OCI-LY1 (cell line): ENCODE data around the gene OSBPL2.

Experiments
- H2AFZ ChIP-seq: fragments of 200-600 bp; sonication (generic), shearing (Covaris generic); 2 replicates; pipeline ENCODE4 v1.6.0; 2014; ENCODE audit warnings: antibody characterized with exemption, mild to moderate bottlenecking, low read length
- H3F3A ChIP-seq: fragments of 200-600 bp; sonication (generic), shearing (Covaris generic); 2 replicates; pipeline ENCODE4 v1.6.0; 2014; ENCODE audit warnings: mild to moderate bottlenecking, antibody characterized with exemption, low read length, moderate library complexity; ENCODE audit not compliant: insufficient read depth
- H3K27ac ChIP-seq: fragments of 200-600 bp; sonication (generic); 2 replicates; pipeline ENCODE4 v1.5.1; 2014; ENCODE audit warnings: low read length, mixed run types, mild to moderate bottlenecking, low read depth; ENCODE audit not compliant: poor library complexity, severe bottlenecking
- H3K27me3 ChIP-seq: fragments of 200-600 bp; sonication (generic); 2 replicates; pipeline ENCODE4 v1.6.0; 2014; ENCODE audit warnings: antibody characterized with exemption, mild to moderate bottlenecking, low read length, moderate library complexity; ENCODE audit not compliant: insufficient read depth
- H3K36me3 ChIP-seq: fragments of 200-600 bp; sonication (generic); 2 replicates; pipeline ENCODE4 v1.6.1; 2014; ENCODE audit warnings: mild to moderate bottlenecking, antibody characterized with exemption, low read length, moderate library complexity, mixed read lengths; ENCODE audit not compliant: insufficient read depth
- H3K4me1 ChIP-seq: fragments of 200-600 bp; sonication (generic); 2 replicates; pipeline ENCODE4 v1.5.1; 2014; ENCODE audit warnings: mild to moderate bottlenecking, low read length, moderate library complexity; ENCODE audit not compliant: insufficient read depth, severe bottlenecking
- H3K4me2 ChIP-seq: fragments of 200-600 bp; sonication (generic), shearing (Covaris generic); 2 replicates; pipeline ENCODE4 v1.6.1; 2014; ENCODE audit warnings: low read length
- H3K4me3 ChIP-seq: fragments of 200-600 bp; sonication (generic); 2 replicates; pipeline ENCODE4 v1.5.1; 2014; ENCODE audit warnings: low read length, low read depth, mild to moderate bottlenecking, mixed read lengths; ENCODE audit not compliant: poor library complexity, severe bottlenecking
- H3K79me2 ChIP-seq: fragments of 200-600 bp; shearing (Covaris generic); 2 replicates; pipeline ENCODE4 v1.6.1; 2016; ENCODE audit warnings: mixed run types, low read length, mixed read lengths; ENCODE audit not compliant: insufficient read depth
- H3K9ac ChIP-seq: fragments of 200-600 bp; sonication (generic), shearing (Covaris generic); 2 replicates; pipeline ENCODE4 v1.6.1; 2014; ENCODE audit warnings: mild to moderate bottlenecking, low read length, mixed read lengths
- H3K9me2 ChIP-seq: fragments of 200-600 bp; sonication (generic), shearing (Covaris generic); 2 replicates; pipeline ENCODE4 v1.6.1; 2014; ENCODE audit warnings: low read depth, mild to moderate bottlenecking, low read length, mixed read lengths
- H3K9me3 ChIP-seq: fragments of 200-600 bp; shearing (Covaris generic); 2 replicates; pipeline ENCODE4 v1.6.1; 2014; ENCODE audit warnings: low read length, mixed read lengths
- H4K20me1 ChIP-seq: fragments of 200-600 bp; sonication (generic), shearing (Covaris generic); 2 replicates; pipeline ENCODE4 v1.6.0; 2016; ENCODE audit warnings: mild to moderate bottlenecking, low read length; ENCODE audit not compliant: insufficient read depth
- CTCF ChIP-seq: fragments of 200-600 bp; sonication (generic), shearing (Covaris generic); IDR thresholded peaks from 2 replicates; pipeline ENCODE4 v1.5.1; 2017; ENCODE audit warnings: mild to moderate bottlenecking, antibody characterized with exemption, low read length, moderate library complexity, mixed read lengths
- EZH2 ChIP-seq: fragments of 200-600 bp; sonication (generic), shearing (Covaris generic); IDR thresholded peaks from 2 replicates; pipeline ENCODE4 v1.8.0; 2017; ENCODE audit warnings: borderline replicate concordance, mixed run types, mild to moderate bottlenecking, antibody characterized with exemption, low read length, moderate library complexity, mixed read lengths

OSBPL2 gene

GRCh38 chr20:62297449-62298227 lies 59.3 kb downstream of the OSBPL2 start:
- Histone ChIP-seq H3K9me3 (no peaks in the 10 kb centered on the region), H2AFZ (no peak overlapping the region), H3F3A (no peaks in the 10 kb centered on the region), H3K27me3 (no peaks in the 10 kb centered on the region), H3K9me2 (no peaks in the 10 kb centered on the region), H4K20me1 (no peaks in the 10 kb centered on the region), H3K27ac (no peak overlapping the region), H3K36me3 (peaks cover 17% of the 10 kb centered on the region; the same call in 1 of the 2 replicates), H3K79me2 (no peaks in the 10 kb centered on the region), H3K4me3 (no peak overlapping the region), H3K4me1 (peaks cover 46% of the 10 kb centered on the region), H3K9ac (no peak overlapping the region), H3K4me2 (no peak overlapping the region)
- no peak for TF ChIP-seq CTCF
- TF ChIP-seq EZH2 = no peak

GRCh38 chr20:62298577-62299249 lies 60.4 kb downstream of the OSBPL2 start:
- peaks cover 16% of the 10 kb centered on the region; the same call in 1 of the 2 replicates for H3K36me3 ChIP-seq
- H3K9me2 ChIP-seq = no peaks in the 10 kb centered on the region
- peak overlapping the region; percentile 92 for H3K27ac ChIP-seq
- no peaks in the 10 kb centered on the region for H3K27me3 ChIP-seq
- H3K4me3 ChIP-seq = no peak overlapping the region
- no peak overlapping the region for H3K4me2 ChIP-seq
- TF ChIP-seq EZH2 (no peak), CTCF (no peak)
- no peaks in the 10 kb centered on the region for H3F3A ChIP-seq
- no peaks in the 10 kb centered on the region for H3K9me3 ChIP-seq
- H3K4me1 ChIP-seq = peaks cover 38% of the 10 kb centered on the region
- H3K79me2 ChIP-seq = peaks cover 5% of the 10 kb centered on the region
- H3K9ac ChIP-seq = no peak overlapping the region
- H4K20me1 ChIP-seq = no peaks in the 10 kb centered on the region
- no peak overlapping the region for H2AFZ ChIP-seq

GRCh38 chr20:62299666-62300236 lies 61.4 kb downstream of the OSBPL2 start:
- no peaks in the 10 kb centered on the region for H4K20me1 ChIP-seq
- H3K79me2 ChIP-seq = peaks cover 16% of the 10 kb centered on the region
- peak overlapping the region; percentile 33; the same call in 1 of the 2 replicates for H3K9ac ChIP-seq
- no peaks in the 10 kb centered on the region for H3F3A ChIP-seq
- H3K27ac ChIP-seq = peak overlapping the region; percentile 92
- no peaks in the 10 kb centered on the region for H3K9me3 ChIP-seq
- no peak overlapping the region for H3K4me3 ChIP-seq
- H3K4me2 ChIP-seq = peak overlapping the region; percentile 17; the same call in 1 of the 2 replicates
- TF ChIP-seq CTCF (0 out of 2 replicates have a peak, but pooled peaks have one; percentile 7), EZH2 (no peak)
- H3K27me3 ChIP-seq = no peaks in the 10 kb centered on the region
- peaks cover 38% of the 10 kb centered on the region for H3K4me1 ChIP-seq
- peaks cover 26% of the 10 kb centered on the region for H3K36me3 ChIP-seq
- no peak overlapping the region for H2AFZ ChIP-seq
- H3K9me2 ChIP-seq = no peaks in the 10 kb centered on the region
